ENCODE results near the gene PTH2. TPM values are rescaled to one million over a fixed set of nuclear protein-coding genes. Genes with fewer than 3 reads are reported as not detected.

Gene PTH2
- total and polyA plus RNA-seq, 2 donors (not counting 3 experiments of a cell fraction or from before 2014, with no cell fraction given) = not detected

- no peak for TF ChIP-seq GATA2 (IDR thresholded peaks at IDR 0.05; ENCODE audit: insufficient read depth, insufficient read length, low read depth, low read length)
- no peak for TF ChIP-seq CTCF (IDR thresholded peaks at IDR 0.05; ENCODE audit: extremely low read depth in 1 of 2, insufficient read depth in 1 of 2, low read depth in 1 of 2, low read length in 2 of 2)
- no peak for TF ChIP-seq EZH2 (IDR thresholded peaks at IDR 0.05; ENCODE audit: borderline replicate concordance, low read depth, low read length, severe bottlenecking)
- no peak for TF ChIP-seq MYC (IDR thresholded peaks at IDR 0.05; ENCODE audit: low read depth, low read length)
- no peak for TF ChIP-seq JUN (IDR thresholded peaks at IDR 0.05; ENCODE audit: borderline replicate concordance, insufficient read depth, insufficient read length, low read depth)
- no peak for TF ChIP-seq FOS (IDR thresholded peaks at IDR 0.05; ENCODE audit: borderline replicate concordance, insufficient read depth, low read length)
- TF ChIP-seq MAX (IDR thresholded peaks at IDR 0.05; ENCODE audit: insufficient read depth, insufficient read length) = no peak
- no peak for TF ChIP-seq POLR2AphosphoS5 (IDR thresholded peaks at IDR 0.05; ENCODE audit: insufficient read depth, low read depth, low read length)
- TF ChIP-seq POLR2A (IDR thresholded peaks at IDR 0.05; ENCODE audit: low read depth, low read length) = no peak
These were observed 45.0 kb upstream of the PTH2 start for GRCh38 chr19:49468199-49468598.

More at GRCh38 chr19:49468199-49468598, 45.0 kb upstream of the PTH2 start:
- no peaks in the 10 kb centered on the region for H3K9me1 ChIP-seq (replicated peaks; ENCODE audit: control insufficient read depth, extremely low read depth, insufficient read depth, low read length)
- dilution Hi-C loops (cut with MboI; ENCODE audit: extremely low pct_ligation_motif_present, low sequenced_read_pairs) = no loop called here
- no peak overlapping the region for H3K9ac ChIP-seq (replicated peaks; ENCODE audit: extremely low read depth, insufficient read depth, low read length)
- no peaks in the 10 kb centered on the region for H4K20me1 ChIP-seq (replicated peaks; ENCODE audit: control insufficient read depth, extremely low read depth, insufficient read depth, low read length)
- H3K4me2 ChIP-seq (ENCODE audit: insufficient read depth, low read length) = no peak overlapping the region
- H3K9me3 ChIP-seq (replicated peaks; ENCODE audit: control insufficient read depth, insufficient read depth, low read length) = no peaks in the 10 kb centered on the region
- intact Hi-C loops (cut with micrococcal nuclease) = no loop called here
- no peak overlapping the region for H3K4me3 ChIP-seq (replicated peaks in 1 of 3; ENCODE audit: insufficient read depth in 1 of 3, low read depth in 1 of 3, low read length in 3 of 3)
- H3K27me3 ChIP-seq (ENCODE audit: control insufficient read depth in 2 of 2, insufficient read depth in 2 of 2, low read length in 2 of 2) = no peaks in the 10 kb centered on the region
- H3K36me3 ChIP-seq (ENCODE audit: control insufficient read depth in 2 of 2, extremely low read depth in 1 of 2, insufficient read depth in 2 of 2, low read length in 2 of 2) = peaks cover 0 to 12% of the 10 kb centered on the region in 2 experiments
- FAIRE-seq (no peak), DNase-seq (ENCODE audit: low read depth, low spot score) (no peak)
- no peak overlapping the region for H3K27ac ChIP-seq (ENCODE audit: insufficient read depth, low read depth, low read length)
- BruUV-seq (replicated peaks) = no TSS peak
- H2AFZ ChIP-seq (ENCODE audit: low read depth, low read length) = no peak overlapping the region
- no peaks in the 10 kb centered on the region for H3K4me1 ChIP-seq (ENCODE audit: control insufficient read depth, extremely low read depth, insufficient read depth, low read length)
- H3K79me2 ChIP-seq (ENCODE audit: control insufficient read depth, insufficient read depth, low read length) = no peaks in the 10 kb centered on the region
- ChIA-PET POLR2A (no interaction called here), CTCF (interaction anchor here (1.3 kb wide), 1 partner anchor 11 kb away, joined by 3 read pairs; no protein-coding TSS in a partner anchor)
